Fibroblast of the aortic adventitia (primary cell): ENCODE measurements around the gene RNF150. TPM values are rescaled to one million over a fixed set of nuclear protein-coding genes. Genes with fewer than 3 reads are reported as not detected.

Experiments
- DNase-seq: peaks from one replicate; pipeline ENCODE4 v3.0.0-alpha.2; 2010; ENCODE audit warnings: low read depth
- H3K4me3 ChIP-seq: 2 replicates; pipeline ENCODE4 v1.5.1; 2011; ENCODE audit warnings: low read depth, mild to moderate bottlenecking, control low read depth, low read length, moderate library complexity
- CTCF ChIP-seq: IDR thresholded peaks from 2 replicates; pipeline ENCODE4 v1.5.1; 2011; ENCODE audit warnings: mild to moderate bottlenecking, low read length, control low read depth, inconsistent platforms; ENCODE audit not compliant: insufficient read depth
- total RNA-seq: library from RNA; depleted of rRNA; stranded (reverse); fragments of >200 nt; gene quantifications from 2 replicates; pipeline ENCODE4 v1.2.3, GENCODE V29; 2012; ENCODE audit warnings: low replicate concordance

Gene RNF150
- total RNA-seq, 1 donor: 0.99 TPM

- no peak overlapping the region for H3K4me3 ChIP-seq
- TF ChIP-seq CTCF: no peak
- DNase-seq: peak; percentile 2
Measured at GRCh38 chr4:141102367-141102766, 30.9 kb downstream of the RNF150 start.

GRCh38 chr4:141101511-141101910 lies 31.8 kb downstream of the RNF150 start:
- DNase-seq: no peak
- no peak for TF ChIP-seq CTCF
- H3K4me3 ChIP-seq: no peak overlapping the region

GRCh38 chr4:141099326-141099725 lies 33.9 kb downstream of the RNF150 start:
- no peak for DNase-seq
- TF ChIP-seq CTCF: no peak
- H3K4me3 ChIP-seq: no peak overlapping the region

- no peak for TF ChIP-seq CTCF
- DNase-seq: no peak
- no peak overlapping the region for H3K4me3 ChIP-seq
Measured at GRCh38 chr4:141098163-141098562, 35.1 kb downstream of the RNF150 start.

GRCh38 chr4:141090473-141090872 lies 42.8 kb downstream of the RNF150 start:
- H3K4me3 ChIP-seq: no peak overlapping the region
- DNase-seq: no peak
- TF ChIP-seq CTCF: no peak

- no peak overlapping the region for H3K4me3 ChIP-seq
- DNase-seq: no peak
- TF ChIP-seq CTCF: no peak
Measured at GRCh38 chr4:141081921-141082395, 51.3 kb downstream of the RNF150 start.

- DNase-seq: no peak
- TF ChIP-seq CTCF: no peak
Measured at GRCh38 chr4:141080668-141081067, 52.6 kb downstream of the RNF150 start.

More at GRCh38 chr4:141080668-141081067, 52.6 kb downstream of the RNF150 start:
- H3K4me3 ChIP-seq: no peak overlapping the region
